ENCODE data around the gene OTUB1. TPM values are rescaled to one million over a fixed set of nuclear protein-coding genes. Genes with fewer than 3 reads are reported as not detected.
A peak's percentile ranks its signal among the peaks of the same experiment; 100 is the strongest.
"Not testable (repeated sequence)": the region's sequence is repeated elsewhere in the genome, so short reads cannot be mapped to it uniquely, and the experiment has no call there.

The OTUB1 gene, protein sequence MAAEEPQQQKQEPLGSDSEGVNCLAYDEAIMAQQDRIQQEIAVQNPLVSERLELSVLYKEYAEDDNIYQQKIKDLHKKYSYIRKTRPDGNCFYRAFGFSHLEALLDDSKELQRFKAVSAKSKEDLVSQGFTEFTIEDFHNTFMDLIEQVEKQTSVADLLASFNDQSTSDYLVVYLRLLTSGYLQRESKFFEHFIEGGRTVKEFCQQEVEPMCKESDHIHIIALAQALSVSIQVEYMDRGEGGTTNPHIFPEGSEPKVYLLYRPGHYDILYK
- polyA plus RNA-seq (ENCODE audit: insufficient read length in 12 of 12), result 10 to 100 TPM in 11 of 12 donors, not detected in 1; 35.1 to 61.1 (median 48.4) TPM
- long read RNA-seq, donor 1, transcript OTUB1-201 (6 exons, 2,493 nt), result minor isoform, 6 of 88 reads
- long read RNA-seq, donor 1, transcript OTUB1-209 (7 exons, 1,729 nt), result major isoform, 46 of 88 reads
- long read RNA-seq, donor 1, partial matches to known transcripts, result 22 of 88 reads
- long read RNA-seq, donor 1, other reads (novel, unspliced or antisense), result 14 of 88 reads
- long read RNA-seq, donor 2, transcript OTUB1-209 (7 exons, 1,729 nt), result major isoform, 46 of 57 reads
- long read RNA-seq, donor 2, partial matches to known transcripts, result 7 of 57 reads
- long read RNA-seq, donor 2, other reads (novel, unspliced or antisense), result 0 of 57 reads
- long read RNA-seq, donor 3, transcript OTUB1-209 (7 exons, 1,729 nt), result major isoform, 18 of 30 reads
- long read RNA-seq, donor 3, partial matches to known transcripts, result 9 of 30 reads
- long read RNA-seq, donor 3, other reads (novel, unspliced or antisense), result 0 of 30 reads
- long read RNA-seq, donor 4, transcript OTUB1-209 (7 exons, 1,729 nt), result major isoform, 17 of 19 reads
- long read RNA-seq, donor 4, partial matches to known transcripts, result 0 of 19 reads
- long read RNA-seq, donor 4, other reads (novel, unspliced or antisense), result 0 of 19 reads
- long read RNA-seq, donor 5, result 0 reads
- long read RNA-seq, donor 6, transcript OTUB1-209 (7 exons, 1,729 nt), result major isoform, 25 of 27 reads
- long read RNA-seq, donor 6, partial matches to known transcripts, result 0 of 27 reads
- long read RNA-seq, donor 6, other reads (novel, unspliced or antisense), result 0 of 27 reads
- long read RNA-seq, donor 7, transcript OTUB1-209 (7 exons, 1,729 nt), result major isoform, 14 of 18 reads
- long read RNA-seq, donor 7, partial matches to known transcripts, result 0 of 18 reads
- long read RNA-seq, donor 7, other reads (novel, unspliced or antisense), result 0 of 18 reads
- long read RNA-seq, donor 8, transcript OTUB1-209 (7 exons, 1,729 nt), result major isoform, 42 of 45 reads
- long read RNA-seq, donor 8, partial matches to known transcripts, result 0 of 45 reads
- long read RNA-seq, donor 8, other reads (novel, unspliced or antisense), result 0 of 45 reads
- long read RNA-seq, donor 9, transcript OTUB1-209 (7 exons, 1,729 nt), result major isoform, 11 of 13 reads
- long read RNA-seq, donor 9, partial matches to known transcripts, result 0 of 13 reads
- long read RNA-seq, donor 9, other reads (novel, unspliced or antisense), result 0 of 13 reads
- long read RNA-seq, donor 10, transcript OTUB1-209 (7 exons, 1,729 nt), result major isoform, 34 of 37 reads
- long read RNA-seq, donor 10, partial matches to known transcripts, result 0 of 37 reads
- long read RNA-seq, donor 10, other reads (novel, unspliced or antisense), result 0 of 37 reads
- long read RNA-seq, donor 11, transcript OTUB1-209 (7 exons, 1,729 nt), result major isoform, 40 of 51 reads
- long read RNA-seq, donor 11, transcript OTUB1-201 (6 exons, 2,493 nt), result minor isoform, 10 of 51 reads
- long read RNA-seq, donor 11, partial matches to known transcripts, result 0 of 51 reads
- long read RNA-seq, donor 11, other reads (novel, unspliced or antisense), result 0 of 51 reads

DNA sequence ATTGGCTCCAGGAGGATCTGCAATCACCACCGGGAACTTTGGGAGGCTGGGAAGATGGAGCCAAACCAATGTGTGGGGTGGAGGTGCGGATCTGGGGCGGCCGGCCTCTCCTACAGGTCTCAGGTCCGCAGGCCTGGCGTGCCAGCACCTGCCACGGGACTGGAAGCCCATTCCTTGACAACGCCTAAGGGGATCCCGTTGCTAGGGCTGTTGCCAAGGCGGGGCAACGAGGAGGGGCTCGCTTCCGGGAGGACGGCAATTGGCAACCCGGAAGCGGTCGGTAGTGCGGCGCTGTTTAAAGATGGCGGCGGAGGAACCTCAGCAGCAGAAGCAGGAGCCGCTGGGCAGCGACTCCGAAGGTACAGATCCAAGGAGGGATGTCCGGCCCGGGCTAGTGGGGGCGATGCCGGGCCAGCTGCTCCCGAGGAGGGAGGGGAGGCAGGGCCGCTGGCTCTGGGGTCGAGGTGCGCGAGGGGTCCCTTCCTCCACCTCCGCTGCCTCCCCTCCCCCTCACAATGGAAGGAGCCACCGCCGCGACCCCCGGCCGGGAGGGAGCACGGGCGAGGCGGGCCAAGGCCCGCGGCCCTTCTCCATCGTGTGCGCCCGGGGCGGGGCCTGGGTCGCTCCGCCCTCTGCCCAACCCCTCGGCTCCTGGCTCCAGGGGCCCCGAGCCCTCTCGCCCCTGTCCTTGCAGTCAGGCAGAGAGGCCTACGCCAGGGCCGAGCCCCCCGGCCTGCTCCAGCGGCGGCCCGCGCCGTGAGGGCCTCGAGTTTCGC is at the start of gene OTUB1:
TSS of gene OTUB1 (plus strand) at position 283 of the 776 bp plus-strand sequence. CDS start at position 302, 19 bp downstream.
- peak; percentile 91 for DNase-seq

DNA sequence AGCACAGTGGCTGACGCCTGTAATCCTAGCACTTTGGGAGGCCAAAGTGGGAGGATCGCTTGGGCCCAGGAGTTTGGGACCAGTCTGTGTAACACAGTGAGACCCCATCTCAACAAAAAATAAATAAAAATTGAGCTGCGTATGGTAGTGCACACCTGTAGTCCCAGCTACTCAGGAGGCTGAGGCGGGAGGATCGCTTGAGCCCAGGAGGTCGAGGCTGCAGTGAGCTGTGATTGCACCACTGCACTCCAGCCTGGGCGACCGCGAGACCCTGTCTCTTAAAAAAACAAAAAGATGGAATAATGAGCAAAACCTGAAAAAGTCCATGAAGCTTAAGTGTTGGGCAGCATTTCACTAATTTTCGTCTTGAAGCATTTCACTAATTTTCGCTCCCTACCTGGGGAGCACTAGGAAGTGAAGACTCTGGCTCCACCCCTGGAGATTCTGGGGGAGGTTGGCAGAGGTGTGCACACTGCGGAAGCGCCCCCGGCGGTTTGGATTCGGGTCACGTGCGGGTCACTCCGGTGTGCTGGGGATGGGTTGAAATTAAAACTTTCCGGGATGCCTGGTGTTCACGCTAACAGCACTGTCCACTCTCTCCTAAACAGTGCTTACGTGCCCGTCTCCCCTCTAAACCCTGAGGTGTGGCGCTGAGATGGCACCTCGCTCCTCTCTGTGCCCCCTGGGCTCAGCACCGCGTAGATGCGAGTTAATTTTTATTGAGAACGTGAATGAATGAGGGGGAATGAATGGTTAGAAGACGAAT is 48.3 kb upstream of the OTUB1 start:
- no peak for DNase-seq

DNA sequence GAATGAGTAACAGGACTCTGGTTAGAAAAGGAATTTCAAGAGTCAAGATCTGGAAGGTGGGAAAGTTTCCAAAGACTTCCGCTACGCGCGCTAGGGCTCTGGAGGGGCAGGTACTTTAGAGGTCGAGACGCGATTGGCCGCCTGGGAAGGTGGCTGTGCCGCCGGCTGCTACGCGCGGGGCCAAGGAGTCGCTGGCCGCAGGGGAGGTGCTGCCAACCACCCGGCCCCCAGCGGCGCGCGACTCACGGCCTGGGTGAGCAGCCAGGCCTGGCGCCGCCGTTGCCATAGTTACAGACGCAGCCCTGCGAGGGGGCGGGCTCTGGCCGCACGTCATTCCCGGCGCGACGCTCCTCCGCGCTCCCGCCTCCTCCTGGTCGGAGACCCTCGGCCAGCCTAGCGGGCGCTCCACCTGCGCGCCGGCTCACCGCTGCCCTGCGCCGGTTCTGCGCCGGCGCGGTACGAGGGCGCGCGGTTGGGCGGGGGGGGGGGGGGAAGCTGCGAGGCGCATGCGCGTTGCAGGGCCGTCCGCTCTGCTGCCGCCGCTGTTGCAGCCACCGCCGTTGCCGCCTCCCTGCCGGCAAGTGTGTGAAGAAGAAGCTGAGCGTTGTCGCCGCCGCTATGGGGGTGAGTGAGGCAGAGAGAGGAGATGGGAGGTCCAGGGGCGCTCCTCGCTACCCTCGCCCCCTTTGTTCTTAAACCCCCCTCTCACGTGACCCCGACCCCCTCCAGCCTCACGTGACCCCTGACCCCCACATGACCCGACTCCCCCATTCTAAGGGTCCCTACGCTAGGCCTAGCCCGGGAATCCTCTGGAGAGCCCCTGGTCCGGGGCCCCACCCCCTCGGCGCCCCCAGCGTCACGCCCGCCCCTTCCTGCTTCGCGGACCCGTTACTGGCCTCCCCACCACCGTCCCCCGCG is 47.5 kb upstream of the OTUB1 start, which contains the start of gene NAA40:
TSS of gene NAA40 (plus strand) at position 524 of the 918 bp plus-strand sequence. CDS start at position 619, 95 bp downstream.
- DNase-seq, result peak; percentile 87

DNA sequence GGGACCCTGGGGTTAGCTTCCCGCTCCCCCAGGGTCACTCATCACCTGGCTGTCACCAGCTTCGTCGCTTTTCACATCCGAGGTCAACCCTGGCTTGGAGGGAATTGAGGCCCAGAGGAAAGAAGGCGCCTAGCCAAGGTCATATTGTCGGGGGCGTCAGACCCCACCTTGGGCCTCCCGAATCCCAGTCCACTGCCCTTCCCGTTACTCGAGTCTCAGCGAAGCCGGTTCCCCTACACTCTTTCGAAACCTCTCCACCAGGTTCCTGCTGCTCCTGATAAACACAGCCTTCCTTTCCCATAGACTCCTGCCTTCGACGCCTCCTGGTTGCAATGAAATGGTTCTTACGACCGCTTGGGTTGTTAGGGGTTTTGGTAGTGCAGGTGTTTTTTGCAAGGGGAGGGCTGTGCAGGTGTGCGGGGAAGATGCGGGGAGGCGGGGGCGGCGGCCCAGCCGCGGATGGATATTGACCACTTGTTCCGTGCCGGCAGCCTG is 46.8 kb upstream of the OTUB1 start:
- no peak for DNase-seq

DNA sequence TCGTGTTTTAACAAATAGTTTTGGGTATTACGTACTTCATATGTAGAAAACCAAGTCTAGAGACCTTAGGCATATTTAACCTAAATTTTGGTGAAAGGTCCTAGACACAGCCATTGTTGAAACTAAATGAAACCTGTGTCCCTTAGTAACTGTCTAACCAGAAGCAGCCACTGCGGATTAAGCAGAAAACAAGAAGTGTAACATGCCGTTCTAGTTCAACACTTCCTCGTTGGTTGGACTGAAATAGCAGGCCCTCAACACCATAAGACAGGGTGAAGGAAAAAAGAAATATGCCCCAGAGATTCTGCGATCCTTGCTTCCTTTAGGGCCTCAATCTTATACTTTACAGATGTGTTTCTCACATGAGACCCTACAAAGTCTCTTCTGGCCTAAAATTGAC is 45.5 kb upstream of the OTUB1 start:
- DNase-seq, result no peak

DNA sequence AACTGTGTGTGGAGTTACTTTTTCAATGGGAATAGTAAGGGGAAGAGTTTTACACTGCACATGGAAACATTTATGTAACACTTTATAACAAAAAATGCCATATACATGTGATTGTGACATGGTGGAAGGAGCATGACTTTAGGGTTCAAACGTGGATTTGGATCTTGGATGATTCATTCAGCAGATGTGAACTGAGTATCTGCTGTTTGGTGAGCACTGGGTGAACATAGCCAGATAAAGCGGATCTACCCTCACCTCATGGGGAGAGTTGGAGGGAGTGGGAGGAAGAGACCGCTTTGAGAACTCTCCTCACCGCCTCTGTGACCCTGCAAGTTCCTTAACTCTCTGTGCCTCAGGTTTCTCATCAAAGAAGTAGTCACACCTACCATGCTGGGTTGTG is 44.3 kb upstream of the OTUB1 start:
- DNase-seq, result no peak

DNA sequence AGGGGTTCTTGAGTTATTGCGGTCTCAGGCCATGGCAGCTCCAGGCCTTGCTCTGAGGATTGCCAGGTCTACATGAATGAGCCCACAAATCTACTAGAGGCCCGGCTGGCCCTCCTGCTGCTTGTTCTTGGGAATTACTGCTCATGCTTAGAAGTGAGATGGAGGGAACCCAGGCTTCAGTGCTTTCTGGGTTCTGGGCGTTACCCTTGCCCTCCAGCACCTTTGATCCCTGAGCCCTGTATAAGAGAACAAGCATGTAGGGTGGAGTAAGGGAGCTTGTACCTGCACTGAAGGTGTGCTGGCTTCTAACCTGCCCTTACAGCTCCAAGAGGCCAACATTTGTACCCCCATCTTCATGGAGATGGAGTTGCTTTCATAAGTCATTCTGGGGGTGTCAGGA is 43.4 kb upstream of the OTUB1 start:
- no peak for DNase-seq

DNA sequence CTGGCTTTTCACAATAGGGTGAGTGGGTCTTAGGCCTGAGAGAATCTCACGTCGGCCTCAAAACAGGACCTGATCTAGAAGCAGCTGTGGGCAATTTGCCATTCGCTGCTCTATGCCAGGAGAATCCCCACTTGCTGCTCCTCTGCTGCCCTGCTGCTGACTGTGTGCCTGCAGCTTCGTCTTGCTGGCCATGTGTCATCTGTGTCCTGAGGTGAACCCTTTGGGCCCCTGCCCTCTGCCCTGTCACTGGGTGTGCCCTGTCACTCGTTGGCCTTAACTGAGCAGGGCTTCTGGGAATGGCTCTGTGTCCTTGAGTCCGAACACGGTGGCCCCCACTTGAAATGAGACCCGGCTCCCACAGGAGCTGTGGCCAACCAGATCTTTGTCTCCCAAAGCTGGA is 41.3 kb upstream of the OTUB1 start:
- peak; percentile 53 for DNase-seq

DNA sequence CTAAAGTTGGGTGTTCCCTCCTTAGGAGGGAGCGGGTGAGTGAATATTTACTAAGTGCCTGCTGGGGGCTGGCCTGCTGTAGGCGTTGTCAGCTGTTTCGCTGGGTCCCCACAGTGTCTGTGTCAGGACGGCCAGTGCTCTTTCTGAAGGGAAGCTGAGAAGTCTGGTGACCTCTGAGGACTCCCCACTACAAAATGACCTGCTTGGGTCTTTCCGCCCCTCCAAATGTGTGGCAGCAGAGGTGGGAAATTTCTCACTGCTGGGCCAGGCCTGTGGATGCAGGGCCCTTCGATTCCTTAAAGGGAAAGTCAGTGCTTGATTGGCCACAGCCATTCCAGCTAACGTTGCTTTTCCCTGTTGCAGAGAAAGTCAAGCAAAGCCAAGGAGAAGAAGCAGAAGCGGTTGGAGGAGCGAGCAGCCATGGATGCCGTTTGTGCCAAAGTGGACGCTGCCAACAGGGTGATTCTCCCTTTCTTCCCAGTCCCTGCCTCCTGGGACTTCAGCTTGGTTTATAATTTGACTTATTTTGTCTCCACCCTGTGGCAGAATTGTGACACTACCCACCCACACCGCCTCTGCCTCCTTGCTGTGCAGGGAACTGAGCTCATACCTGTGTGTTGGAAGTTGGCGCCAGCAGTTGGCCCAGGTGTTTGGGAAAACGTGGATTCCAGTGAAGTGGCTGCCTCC is 40.6 kb upstream of the OTUB1 start:
- peak; percentile 78 for DNase-seq

DNA sequence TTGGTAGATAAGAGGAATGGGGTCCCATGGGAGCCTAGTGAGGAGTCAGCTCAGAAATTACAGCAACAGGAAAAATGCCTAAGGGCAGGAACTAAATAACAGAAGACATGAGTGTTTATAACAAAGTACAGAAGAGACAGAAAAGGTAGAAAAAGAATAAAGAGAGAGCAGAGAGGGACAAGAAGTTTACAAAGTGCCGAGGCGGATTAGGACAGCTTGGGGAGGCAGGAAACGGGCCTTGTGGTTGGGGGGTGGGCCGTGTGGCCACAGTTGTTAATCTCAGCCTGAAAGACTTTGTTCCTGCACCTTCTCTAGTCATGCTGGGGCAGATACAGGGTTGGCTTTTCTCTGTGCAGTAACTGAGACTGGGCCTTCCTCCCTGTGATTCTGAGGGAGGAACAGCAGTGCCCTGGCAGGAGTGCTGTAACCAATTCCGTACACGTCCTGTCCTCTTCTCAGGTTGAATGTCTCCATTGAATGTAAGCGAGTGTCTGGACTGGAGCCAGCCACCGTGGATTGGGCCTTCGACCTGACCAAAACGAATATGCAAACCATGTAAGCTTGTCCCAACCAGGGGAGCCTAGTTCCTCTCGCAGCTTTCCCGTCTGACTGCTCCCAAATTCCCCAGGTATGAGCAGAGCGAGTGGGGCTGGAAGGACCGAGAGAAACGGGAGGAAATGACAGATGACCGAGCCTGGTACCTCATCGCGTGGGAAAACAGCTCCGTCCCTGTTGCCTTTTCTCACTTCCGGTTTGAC is 34.3 kb upstream of the OTUB1 start:
- no peak for DNase-seq

DNA sequence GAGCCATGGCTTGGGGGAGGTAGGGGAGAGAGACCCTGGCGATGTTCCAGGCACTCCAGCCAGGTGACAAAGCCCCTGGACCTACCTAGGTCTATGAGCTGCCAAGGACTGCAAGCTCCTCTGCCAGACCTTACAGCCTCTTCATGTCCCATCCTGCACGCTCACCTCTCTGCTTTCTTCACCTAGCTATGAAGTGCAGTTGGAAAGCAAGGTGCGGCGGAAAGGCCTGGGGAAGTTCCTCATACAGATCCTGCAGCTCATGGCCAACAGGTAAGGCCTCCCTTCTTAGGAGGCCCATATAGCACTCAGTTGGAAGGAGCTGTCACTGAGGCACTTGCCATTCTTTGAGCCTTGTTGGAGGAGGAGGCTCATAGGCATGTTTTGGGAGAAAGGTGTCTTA is 33.7 kb upstream of the OTUB1 start:
- DNase-seq, result no peak

DNA sequence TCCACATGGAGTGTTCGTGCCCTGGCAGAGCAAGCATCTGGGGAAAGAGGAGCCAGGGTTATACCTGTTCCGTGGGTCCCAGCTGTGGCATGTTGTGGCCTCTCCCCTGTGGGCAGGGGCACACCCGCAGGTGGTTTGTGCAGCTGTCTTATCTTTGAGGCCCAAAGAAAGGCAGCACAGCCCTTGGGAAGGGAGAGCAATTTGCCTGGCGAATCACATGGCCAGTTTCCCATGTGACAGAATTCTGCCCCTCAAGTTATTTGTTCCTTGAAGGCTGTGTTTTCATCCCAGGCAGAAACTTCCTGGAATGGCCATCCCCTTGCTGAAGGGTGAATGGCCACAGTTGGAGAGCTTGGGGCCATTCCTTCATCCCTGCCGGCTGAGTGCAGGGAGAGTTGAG is 28.2 kb upstream of the OTUB1 start:
- DNase-seq, result no peak

DNA sequence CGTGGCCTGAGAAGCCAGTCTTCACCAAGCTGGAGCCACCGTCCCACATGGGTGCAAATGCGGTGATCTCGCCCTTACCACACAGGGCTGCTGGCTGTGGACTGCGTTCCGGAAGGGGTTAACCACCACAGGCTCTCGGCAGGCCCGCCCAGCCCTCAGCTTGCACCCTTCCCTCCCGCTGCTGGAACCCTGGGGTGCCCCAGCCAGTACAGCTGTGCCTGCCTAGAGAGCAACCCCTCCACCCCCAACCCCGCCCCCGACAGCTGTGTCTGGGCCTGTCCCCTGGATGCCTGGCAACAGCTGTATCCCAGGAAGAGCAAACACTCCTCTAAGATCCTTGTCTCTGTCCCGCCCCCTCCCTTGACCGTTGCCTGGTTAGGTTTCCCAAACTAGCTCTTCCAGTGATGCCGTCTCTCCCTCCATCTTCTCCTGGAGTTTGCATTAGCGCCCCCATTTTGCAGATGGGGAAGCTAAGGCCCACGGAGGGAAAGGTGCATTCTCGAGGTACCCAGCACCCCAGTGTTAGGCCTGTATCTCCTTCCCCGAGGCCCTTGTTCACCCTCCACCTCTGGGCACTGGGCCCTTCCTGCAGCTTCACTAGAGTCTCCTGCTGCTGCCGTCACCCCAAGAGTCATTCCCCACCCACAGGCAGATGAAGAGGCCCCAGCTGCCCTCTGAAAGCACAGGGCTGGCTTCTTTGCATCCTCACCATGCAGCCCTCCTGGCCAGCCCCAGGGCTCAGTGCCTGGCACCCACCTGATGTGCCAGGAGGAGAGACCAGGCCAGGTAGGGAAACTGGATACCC is 24.4 kb upstream of the OTUB1 start:
- peak; percentile 77 for DNase-seq

DNA sequence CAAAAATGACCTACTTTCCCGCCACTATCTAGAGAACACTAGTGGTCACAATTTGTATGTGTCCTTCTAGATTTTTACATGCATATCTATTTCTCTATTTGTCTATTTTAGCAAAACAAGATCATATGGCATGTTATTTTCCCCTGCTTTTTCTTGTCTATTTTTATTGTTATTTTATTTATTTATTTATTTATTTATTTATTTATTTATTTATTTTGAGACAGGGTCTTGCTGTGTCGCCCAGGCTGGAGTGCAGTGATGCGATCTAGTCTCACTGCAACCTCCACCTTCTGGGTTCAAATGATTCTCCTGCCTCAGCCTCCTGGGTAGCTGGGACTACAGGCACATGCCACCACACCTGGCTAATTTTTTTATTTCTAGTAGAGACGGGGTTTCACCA is 22.3 kb upstream of the OTUB1 start:
- not testable (repeated sequence) for DNase-seq

DNA sequence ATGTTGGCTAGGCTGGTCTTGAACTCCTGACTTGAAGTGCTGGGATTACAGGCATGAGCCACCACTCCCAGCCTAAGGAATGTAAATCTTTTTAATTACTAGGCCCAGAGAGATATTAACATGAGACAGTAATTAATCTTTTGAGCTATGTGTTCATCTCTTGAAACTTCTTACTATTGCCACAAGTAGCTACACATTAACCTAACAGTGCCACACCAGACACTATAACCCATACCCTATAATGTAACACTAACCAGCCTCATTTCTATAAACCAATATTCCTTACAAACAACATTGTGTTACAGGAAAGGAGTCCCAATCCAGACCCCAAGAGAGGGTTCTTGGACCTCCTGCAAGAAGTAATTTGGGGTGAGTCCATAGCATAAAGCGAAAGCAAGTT is 19.8 kb upstream of the OTUB1 start:
- DNase-seq, result no peak

Measured in muscle of arm (tissue), 14 donors.